Left lung (tissue), 10 donors: ENCODE data around the gene RALGAPA1. TPM values are rescaled to one million over a fixed set of nuclear protein-coding genes. Genes with fewer than 3 reads are reported as not detected.
"Not testable (repeated sequence)": the region's sequence is repeated elsewhere in the genome, so short reads cannot be mapped to it uniquely, and the experiment has no call there.

Experiments
- ATAC-seq: fragments of 200-7000 bp; cut with Tn5 transposase; one replicate; pipeline ENCODE4 v1.9.1; 2020; ENCODE audit warnings: moderate library complexity
- DNase-seq, 4 donors: peaks; one replicate each; pipeline ENCODE4 v3.0.0-alpha.2; 2013 to 2020
- H3K27ac ChIP-seq, 2 donors: fragments of 200-600 bp; sonication (generic) in 1 of 2; one replicate each; pipeline versions ENCODE4 v1.5.0 to v1.8.0; 2020 to 2021
- H3K27me3 ChIP-seq, 2 donors: fragments of 200-600 bp; sonication (generic) in 1 of 2; one replicate each; pipeline versions ENCODE4 v1.5.0 to v1.8.0; 2020 to 2021
- H3K36me3 ChIP-seq, 2 donors: fragments of 200-600 bp; sonication (generic) in 1 of 2; one replicate each; pipeline versions ENCODE4 v1.5.0 to v1.8.0; 2020 to 2021
- H3K4me1 ChIP-seq, 2 donors: fragments of 200-600 bp; one replicate each; pipeline ENCODE4 v1.8.0; 2021
- H3K4me3 ChIP-seq, 2 donors: fragments of 200-600 bp; sonication (generic) in 1 of 2; one replicate each; pipeline versions ENCODE4 v1.5.0 to v1.8.0; 2020 to 2021; ENCODE audit warnings: mild to moderate bottlenecking in 1 of 2
- H3K9me3 ChIP-seq, 2 donors: fragments of 200-600 bp; sonication (generic) in 1 of 2; one replicate each; pipeline versions ENCODE4 v1.5.0 to v1.8.0; 2020 to 2021
- CTCF ChIP-seq, 2 donors: fragments of 200-600 bp; sonication (generic) in 1 of 2; IDR thresholded peaks; one replicate each; pipeline versions ENCODE4 v1.5.0 to v1.8.0; 2021; ENCODE audit warnings: antibody characterized with exemption in 2 of 2
- intact Hi-C, 2 donors: fragments of 100-400 bp; cut with DNase I; formaldehyde crosslinking; loops; one replicate each; pipeline versions ENCODE4 v1.11.2 to v1.14.2; 2022
- polyA plus RNA-seq, 6 donors: library from polyadenylated mRNA; unstranded; fragments of 120-200 nt; gene quantifications; one replicate each; pipeline ENCODE4 v1.2.1, GENCODE V29; 2013; ENCODE audit not compliant: insufficient read length in 6 of 6
- total RNA-seq, 2 donors: library from RNA; stranded (reverse); fragmentation: NEBNext Ultra II Directional; extraction: Animal tissue kit (Norgen Biotek cat#: 25700); gene quantifications; one replicate each; pipeline ENCODE4 v1.2.1, GENCODE V29; 2021
- donor health status: DM: no; HTN: yes; CAD: no.
- donor health status: DM: no; HTN: no; CAD: no.

RALGAPA1 gene
- total and polyA plus RNA-seq, 8 donors: 42.0 to 58.7 (median 48.0) TPM

- intact Hi-C loops: no loop called here
- ATAC-seq: no peak
- no peak overlapping the region for H3K27ac ChIP-seq
- DNase-seq: no peak
- no peaks in the 10 kb centered on the region for H3K9me3 ChIP-seq
- no peaks in the 10 kb centered on the region for H3K4me1 ChIP-seq
- no peak for TF ChIP-seq CTCF (IDR thresholded peaks at IDR 0.05)
- no peaks in the 10 kb centered on the region for H3K27me3 ChIP-seq
- H3K4me3 ChIP-seq: no peak overlapping the region
- H3K36me3 ChIP-seq: peaks cover 0 to under 1% of the 10 kb centered on the region in 2 donors
Measured at GRCh38 chr14:35628989-35629388, 180.1 kb downstream of the RALGAPA1 start.

- H3K4me3 ChIP-seq, H3K27ac ChIP-seq, intact Hi-C loops, H3K4me1 ChIP-seq, DNase-seq, H3K9me3 ChIP-seq, H3K27me3 ChIP-seq, ATAC-seq: not testable (repeated sequence)
- H3K36me3 ChIP-seq: peaks cover 0 to 11% of the 10 kb centered on the region in 2 donors
Measured at GRCh38 chr14:35626947-35627346, 182.1 kb downstream of the RALGAPA1 start.

- H3K27me3 ChIP-seq, H3K9me3 ChIP-seq, DNase-seq, H3K27ac ChIP-seq, H3K4me1 ChIP-seq, intact Hi-C loops, ATAC-seq, H3K4me3 ChIP-seq: not testable (repeated sequence)
- H3K36me3 ChIP-seq: peaks cover 0 to 14% of the 10 kb centered on the region in 2 donors
Measured at GRCh38 chr14:35621996-35622395, 187.1 kb downstream of the RALGAPA1 start.

GRCh38 chr14:35619998-35620397 is 189.1 kb downstream of the RALGAPA1 start:
- ATAC-seq, H3K27ac ChIP-seq, H3K4me3 ChIP-seq, H3K4me1 ChIP-seq, intact Hi-C loops, DNase-seq, H3K9me3 ChIP-seq, H3K27me3 ChIP-seq: not testable (repeated sequence)
- peaks cover 0 to 14% of the 10 kb centered on the region in 2 donors for H3K36me3 ChIP-seq

GRCh38 chr14:35619461-35619860 is 189.6 kb downstream of the RALGAPA1 start:
- H3K9me3 ChIP-seq, DNase-seq, H3K27ac ChIP-seq, H3K4me1 ChIP-seq, ATAC-seq, H3K27me3 ChIP-seq, intact Hi-C loops, H3K4me3 ChIP-seq: not testable (repeated sequence)
- peaks cover 0 to 14% of the 10 kb centered on the region in 2 donors for H3K36me3 ChIP-seq

GRCh38 chr14:35617500-35617899 is 191.6 kb downstream of the RALGAPA1 start:
- intact Hi-C loops: no loop called here
- no peaks in the 10 kb centered on the region for H3K4me1 ChIP-seq
- no peak overlapping the region for H3K27ac ChIP-seq
- H3K9me3 ChIP-seq: peaks cover 0 to 6% of the 10 kb centered on the region in 2 donors
- H3K27me3 ChIP-seq: no peaks in the 10 kb centered on the region
- no peak for ATAC-seq
- no peak for DNase-seq
- TF ChIP-seq CTCF (IDR thresholded peaks at IDR 0.05): no peak
- no peak overlapping the region for H3K4me3 ChIP-seq
- H3K36me3 ChIP-seq: peaks cover 0 to 7% of the 10 kb centered on the region in 2 donors

GRCh38 chr14:35607380-35607779 is 201.7 kb downstream of the RALGAPA1 start:
- ATAC-seq (no peak), DNase-seq (no peak)
- Histone ChIP-seq H3K9me3 (no peaks in the 10 kb centered on the region), H3K4me1 (no peaks in the 10 kb centered on the region), H3K4me3 (no peak overlapping the region), H3K27me3 (no peaks in the 10 kb centered on the region), H3K27ac (no peak overlapping the region), H3K36me3 (peaks cover 0 to 45% of the 10 kb centered on the region in 2 donors)
- intact Hi-C loops: no loop called here
- TF ChIP-seq CTCF (IDR thresholded peaks at IDR 0.05): no peak
